HG03469 (cell line): Measurements from ENCODE around the gene CHST10.
A peak's percentile ranks its signal among the peaks of the same experiment; 100 is the strongest.
"Not testable (repeated sequence)": the region's sequence is repeated elsewhere in the genome, so short reads cannot be mapped to it uniquely, and the experiment has no call there.

Experiments used
- ATAC-seq: cut with Tn5 transposase; IDR thresholded peaks from one replicate; pipeline ENCODE4 v1.9.1; 2021; ENCODE audit warnings: mild to moderate bottlenecking, moderate library complexity, moderate number of reproducible peaks; ENCODE audit not compliant: unreplicated experiment

The CHST10 gene, protein sequence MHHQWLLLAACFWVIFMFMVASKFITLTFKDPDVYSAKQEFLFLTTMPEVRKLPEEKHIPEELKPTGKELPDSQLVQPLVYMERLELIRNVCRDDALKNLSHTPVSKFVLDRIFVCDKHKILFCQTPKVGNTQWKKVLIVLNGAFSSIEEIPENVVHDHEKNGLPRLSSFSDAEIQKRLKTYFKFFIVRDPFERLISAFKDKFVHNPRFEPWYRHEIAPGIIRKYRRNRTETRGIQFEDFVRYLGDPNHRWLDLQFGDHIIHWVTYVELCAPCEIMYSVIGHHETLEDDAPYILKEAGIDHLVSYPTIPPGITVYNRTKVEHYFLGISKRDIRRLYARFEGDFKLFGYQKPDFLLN

DNA sequence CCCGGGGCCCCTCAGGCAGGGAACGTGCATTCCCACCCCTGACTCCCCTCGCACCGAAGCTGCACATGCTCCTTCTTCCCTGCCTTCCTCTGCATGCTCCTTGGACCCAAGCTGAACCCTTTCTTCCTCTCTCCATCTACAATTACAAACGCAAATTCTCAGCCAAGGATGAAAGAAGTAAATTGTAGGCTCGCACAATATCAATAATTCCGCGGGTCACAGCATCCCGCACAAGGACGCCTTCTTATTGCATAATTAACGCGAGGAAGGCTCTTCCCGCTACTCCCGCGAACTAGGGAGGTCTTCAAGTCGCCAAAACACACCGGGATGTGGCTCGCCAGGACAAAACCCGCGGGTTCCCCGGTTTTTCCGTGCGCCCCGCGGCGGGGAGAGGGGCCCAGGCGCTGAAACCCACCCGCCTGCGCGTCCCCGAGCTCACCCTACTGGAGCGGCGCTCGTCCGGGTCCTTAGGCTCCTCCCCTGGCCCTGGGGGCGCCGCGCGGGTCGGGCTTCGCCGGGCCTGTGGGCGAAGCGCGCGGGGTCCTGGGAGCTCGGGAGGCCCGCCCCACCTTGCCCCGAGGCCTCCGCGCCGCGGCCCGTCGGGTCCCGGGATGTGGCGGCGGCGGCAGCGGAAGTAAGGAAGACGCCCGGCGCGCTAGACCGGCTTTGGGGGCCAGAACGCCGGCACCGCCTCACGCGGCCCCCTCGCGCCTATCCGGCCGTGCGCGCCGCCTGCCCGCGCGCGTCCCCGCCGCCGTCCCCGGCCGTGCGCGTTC, at the start of gene CHST10:
CHST10 (minus strand) TSS at position 734 of the 776 bp plus-strand sequence. CDS start 10,993 bp downstream, outside the sequence.
- ATAC-seq = peak; percentile 56

DNA sequence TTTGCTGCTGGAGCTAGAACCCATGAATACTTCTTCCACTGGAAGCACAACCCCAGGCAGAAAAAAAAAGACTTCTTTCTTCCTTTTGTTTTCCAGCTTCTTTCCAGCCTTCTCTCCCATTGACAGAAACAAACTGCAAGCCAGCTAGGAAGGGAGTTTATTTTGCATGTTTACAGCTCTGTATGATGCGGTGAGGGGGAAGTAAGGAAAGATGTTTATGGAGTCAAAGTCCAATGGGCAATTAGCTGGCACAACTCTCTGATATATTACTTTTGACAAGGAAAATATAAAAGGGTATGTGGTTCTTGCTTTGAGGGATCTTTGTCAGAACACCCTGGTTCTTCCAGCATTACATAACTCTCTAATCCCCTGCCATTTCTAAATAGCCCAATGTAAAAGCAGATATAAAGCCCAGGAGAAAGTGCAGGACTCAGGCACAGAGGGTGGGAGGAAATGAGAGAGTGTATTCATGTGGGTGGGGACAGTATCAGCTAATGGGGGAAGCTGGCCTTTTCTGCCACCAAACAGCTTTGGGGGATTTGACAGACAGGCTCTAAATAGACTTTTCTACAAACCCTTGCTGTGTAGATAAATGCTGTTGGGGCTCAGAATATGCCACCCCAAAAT, 43.5 kb upstream of the CHST10 start:
- ATAC-seq = no peak

DNA sequence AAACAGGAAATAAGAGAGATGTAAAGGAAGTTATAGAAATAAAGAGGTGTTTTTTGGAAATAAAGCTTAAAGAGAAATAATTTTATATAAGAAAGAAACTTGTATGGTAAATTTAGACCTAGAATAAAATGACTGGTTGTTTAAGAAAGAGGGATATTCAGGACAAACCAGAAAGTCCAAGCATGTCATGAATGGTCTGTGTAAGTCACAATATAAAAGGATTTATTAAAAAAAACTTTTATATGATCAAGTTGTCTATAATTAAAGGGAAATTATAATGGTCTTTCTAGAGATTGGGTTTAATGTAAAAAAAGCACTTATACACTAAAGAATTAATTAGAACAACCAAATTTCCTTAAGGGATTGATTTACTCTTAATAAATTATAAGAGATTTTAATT, 38.9 kb upstream of the CHST10 start:
- ATAC-seq = not testable (repeated sequence)

DNA sequence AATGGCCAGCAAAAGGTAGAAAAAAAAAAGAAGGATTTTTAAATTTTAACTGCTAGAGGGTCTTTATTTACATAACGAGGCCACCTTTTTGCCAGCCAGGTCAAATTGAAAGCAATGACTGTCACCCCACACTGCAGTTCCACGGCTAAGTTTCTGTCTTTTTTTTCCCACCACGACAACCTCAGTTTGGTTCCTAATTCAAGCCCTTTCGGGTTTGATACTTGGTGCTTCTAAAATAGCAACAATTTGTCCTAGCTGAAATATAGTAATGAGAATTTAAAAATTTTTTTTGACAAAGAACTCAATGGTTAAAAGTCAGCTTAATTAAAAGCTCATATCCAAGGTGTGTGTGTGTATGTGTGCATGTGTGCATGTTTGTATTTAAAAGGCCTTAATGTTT, 36.4 kb upstream of the CHST10 start:
- no peak for ATAC-seq

DNA sequence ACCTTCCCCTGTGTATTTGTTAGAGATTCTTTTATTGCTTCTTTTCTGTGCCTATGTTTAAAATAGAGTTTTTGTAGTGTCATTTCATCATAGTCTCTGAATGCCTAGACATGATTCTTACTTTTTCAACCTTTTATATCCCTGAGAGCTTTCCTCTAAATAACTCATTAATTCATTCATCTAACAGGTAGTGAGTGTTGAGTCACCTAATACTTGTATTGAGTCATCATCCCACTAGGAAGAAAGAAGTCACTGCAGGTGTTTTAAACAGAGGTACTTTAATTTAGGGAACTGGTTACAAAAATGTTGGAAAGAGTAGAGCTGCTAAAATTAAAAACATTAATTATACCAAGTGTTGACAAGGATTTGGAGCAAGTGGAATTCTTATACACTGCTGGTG, 34.3 kb upstream of the CHST10 start:
- no peak for ATAC-seq

DNA sequence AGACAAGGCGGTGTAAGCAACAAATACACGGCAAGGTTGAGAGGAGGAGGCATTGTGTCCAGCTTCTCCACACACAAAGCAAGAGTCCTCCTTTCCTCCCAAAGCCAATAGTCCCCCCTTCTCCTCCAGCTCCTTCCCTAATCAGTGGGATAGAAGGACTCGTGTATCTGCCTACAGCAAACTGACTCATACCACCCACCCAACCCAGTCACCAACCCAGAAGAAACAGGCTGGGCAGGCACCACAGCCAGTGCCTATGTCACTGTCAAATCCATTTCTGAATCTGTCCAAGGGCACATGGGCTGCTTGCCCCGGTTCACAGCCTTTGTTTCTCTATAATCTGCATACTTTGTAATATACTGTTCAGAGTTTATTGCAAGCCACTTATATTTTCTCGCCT, 33.6 kb upstream of the CHST10 start:
- no peak for ATAC-seq

DNA sequence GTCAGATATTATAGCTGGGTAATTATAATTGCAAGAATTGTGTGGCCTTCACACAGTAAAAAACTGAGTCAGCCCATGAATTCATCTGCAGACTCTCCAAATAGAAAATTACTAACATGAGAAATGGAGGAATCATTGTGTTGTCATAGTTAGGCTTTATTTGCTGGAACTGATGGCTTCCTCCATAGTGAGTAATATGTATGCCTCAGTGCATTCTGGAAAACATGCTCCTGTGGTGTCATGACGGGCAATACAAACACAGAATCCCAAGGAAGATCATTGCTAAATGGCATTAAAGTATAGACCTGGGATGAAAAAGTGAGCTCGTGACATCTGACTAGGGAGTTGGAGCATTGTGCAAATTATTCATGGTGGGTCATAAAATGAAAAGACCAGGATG, 29.2 kb upstream of the CHST10 start:
- no peak for ATAC-seq

DNA sequence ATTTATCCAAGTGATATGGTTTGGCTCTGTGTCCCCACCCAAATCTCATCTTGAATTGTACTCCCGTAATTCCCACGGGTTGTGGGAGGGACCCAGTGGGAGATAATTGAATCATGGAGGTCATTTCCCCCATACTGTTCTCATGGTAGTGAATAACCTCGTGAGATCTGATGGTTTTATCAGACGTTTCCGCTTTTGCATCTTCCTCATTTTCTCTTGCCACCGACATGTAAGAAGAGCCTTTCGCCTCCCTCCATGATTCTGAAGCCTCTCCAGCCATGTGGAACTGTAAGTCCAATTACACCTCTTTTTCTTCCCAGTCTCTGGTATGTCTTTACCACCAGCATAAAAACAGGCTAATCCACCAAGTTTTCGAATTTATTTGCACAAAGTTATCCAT, 20.3 kb upstream of the CHST10 start:
- no peak for ATAC-seq

DNA sequence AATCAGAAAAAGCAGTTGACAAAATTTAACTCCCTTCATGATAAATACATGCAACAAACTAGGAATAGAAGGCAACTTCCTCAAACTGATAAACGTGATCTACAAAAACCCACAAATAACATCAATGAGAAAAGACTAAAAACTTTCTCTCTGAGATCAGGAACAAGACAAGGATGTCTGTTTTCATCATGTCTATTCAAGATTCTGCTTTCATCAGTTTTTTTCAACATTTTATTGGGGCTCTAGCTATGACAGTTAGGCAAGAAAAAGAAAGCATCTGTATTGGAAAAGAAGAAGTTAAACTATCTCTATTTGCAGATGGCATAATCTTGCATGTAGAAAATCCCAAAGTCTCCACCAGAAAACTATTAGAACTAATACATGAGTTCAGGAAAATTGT, 12.3 kb upstream of the CHST10 start:
- ATAC-seq = no peak

DNA sequence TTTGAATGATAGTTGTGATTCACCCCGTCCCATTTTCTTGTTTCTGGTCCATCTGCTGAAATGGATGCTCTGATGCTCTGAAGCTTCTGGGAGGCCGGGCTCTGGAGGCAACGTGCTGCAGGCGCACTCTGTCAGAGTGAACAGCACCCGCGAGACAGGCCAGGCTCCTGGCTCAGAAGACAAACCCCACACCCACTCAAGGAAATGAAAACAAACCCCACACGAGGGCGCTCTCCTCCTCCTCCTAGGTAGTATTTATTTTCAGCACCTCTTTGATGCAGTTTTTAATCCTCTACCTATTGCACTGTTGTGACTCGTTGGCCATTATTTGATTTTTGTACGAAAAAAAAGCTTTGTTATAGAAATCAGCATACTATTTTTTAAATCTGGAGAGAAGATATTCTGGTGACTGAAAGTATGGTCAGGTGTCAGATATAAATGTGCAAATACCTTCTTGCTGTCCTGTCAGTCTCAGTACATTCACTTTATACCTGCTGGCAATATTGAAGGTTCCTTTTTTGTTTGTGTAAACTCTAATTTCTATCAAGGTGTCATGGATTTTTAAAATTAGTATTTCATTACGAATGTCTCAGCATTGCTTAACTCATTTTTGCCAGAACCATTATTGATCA, 10.3 kb upstream of the CHST10 start:
- no peak for ATAC-seq

DNA sequence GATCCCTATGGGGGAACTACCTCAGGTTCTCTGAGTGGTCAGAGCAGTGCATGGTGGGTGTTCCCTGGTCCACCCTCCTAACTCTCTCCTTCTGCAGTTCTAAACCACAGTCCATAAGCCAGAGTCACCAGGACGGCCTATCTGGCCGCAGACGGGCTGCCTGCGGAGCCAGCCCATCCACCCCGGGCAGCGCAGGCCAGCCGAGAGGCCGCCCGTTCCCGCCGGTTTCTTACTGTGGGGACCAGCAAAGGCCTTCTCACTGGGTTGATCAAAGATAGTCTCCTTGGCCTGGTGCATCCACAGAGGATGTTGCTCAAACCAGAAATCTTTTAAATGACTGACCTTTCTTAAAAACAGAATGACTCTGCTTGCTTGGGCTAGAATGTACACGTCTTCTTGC, 9.6 kb upstream of the CHST10 start:
- ATAC-seq = no peak

DNA sequence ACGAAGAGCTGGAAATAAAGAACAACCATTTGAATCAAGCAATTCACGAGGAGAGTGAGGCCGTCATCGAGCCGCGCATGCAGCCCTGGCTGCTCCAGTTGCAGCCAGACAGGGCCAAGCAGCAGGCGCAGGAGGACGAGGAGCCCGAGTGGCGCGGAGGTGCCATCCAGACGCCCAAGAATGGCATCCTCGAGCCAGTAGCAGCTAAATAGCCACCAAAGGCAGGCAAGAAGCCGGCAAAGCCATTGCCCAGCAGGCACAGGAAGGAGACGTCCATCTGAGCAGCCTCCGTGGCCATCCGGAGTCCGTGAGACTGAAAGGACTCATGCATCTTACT, 8.9 kb upstream of the CHST10 start:
- ATAC-seq = no peak

DNA sequence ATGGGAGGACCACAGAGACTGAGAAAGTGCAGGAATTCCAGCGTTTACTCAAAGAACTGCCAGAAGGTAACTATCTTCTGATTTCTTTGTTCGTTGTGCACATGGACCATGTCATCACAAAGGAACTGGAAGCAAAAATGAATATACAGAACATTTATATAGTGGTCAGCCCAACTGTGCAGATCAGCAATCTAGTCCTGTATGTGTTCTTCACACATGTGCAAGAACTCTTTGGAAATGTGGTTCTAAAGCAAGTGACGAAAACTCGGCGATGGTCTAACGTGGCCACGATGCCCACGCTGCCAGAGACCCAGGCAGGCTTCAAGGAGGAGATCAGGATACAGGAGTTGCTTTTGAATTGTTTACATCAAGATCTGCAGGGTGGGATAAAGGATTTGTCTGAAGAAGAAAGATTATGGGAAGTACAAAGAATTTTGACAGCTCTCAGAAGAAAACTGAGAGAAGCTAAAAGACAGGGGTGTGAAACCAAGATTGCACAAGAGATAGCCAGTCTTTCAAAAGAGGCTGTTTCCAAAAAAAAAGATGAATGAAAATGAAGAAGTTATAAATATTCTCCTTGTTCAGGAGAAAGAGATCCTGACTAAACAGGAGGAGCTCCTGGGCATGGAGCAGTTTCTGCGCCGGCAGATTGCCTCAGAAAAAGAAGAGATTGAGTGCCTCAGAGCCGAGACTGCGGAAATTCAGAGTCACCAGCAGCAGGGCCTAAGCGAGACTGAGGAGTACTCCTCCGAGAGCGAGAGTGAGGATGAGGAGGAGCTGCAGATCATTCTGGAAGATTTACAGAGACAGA, 8.3 kb upstream of the CHST10 start:
- ATAC-seq = no peak

DNA sequence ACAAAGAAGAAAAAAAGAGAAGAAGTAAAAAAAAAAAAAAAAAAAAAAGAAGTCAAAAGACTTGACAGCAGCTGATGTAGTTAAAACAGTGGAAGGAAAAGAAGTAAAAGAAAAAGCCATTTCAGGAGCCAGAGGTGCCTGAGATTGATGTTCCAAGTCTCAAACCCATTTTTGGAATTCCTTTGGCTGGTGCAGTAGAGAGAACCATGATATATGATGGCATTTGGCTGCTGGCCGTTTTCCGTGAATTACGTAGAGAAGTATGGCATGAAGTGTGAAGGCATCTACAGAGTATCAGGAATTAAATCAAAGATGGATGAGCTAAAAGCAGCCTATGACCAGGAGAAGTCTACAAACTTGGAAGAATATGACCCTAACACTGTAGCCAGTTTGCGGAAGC, 7.6 kb upstream of the CHST10 start:
- ATAC-seq = no peak

DNA sequence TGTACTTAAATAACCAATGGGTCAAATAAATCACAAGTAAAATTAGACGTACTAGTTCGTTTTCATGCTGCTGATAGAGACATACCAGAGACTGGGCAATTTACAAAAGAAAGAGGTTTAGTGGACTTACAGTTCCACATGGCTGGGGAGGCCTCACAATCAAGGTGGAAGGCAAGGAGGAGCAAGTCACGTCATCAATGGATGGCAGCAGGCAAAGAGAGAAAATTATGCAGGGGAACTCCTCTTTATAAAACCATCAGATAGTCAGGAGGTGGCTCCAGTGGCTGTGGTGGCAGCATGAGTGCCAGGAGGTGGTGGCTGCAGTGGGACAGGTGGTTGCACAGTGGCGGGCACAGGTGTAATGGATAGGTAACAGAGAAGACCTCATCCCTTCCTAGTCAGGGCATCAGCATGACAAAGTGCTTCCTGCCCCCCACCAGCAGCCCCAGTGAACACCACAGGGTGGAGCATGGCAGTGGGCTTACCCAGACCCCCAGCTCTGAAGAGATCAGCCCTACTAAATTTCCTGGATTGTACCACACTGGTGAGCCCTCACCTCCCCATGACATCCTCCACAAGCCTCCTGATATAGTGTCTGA, 6.9 kb upstream of the CHST10 start:
- ATAC-seq = no peak

DNA sequence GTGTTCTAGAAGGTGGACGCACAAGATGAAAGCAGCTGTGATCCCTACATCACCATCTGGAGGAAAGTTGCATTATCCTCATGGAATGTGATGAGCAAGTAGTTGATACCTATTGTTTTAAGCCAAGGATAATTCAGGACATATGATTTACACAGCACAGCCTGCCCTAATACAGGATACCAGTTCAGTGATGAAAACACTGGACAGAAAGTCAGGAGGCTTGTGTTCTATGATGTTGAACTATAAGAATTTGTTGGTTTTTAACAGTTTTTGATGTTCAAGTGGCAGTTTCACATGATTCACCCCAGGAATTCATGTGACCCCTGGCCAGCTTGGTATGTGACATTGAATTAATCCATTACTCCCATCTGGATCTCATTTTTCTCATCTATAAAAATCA, 6.2 kb upstream of the CHST10 start:
- no peak for ATAC-seq

DNA sequence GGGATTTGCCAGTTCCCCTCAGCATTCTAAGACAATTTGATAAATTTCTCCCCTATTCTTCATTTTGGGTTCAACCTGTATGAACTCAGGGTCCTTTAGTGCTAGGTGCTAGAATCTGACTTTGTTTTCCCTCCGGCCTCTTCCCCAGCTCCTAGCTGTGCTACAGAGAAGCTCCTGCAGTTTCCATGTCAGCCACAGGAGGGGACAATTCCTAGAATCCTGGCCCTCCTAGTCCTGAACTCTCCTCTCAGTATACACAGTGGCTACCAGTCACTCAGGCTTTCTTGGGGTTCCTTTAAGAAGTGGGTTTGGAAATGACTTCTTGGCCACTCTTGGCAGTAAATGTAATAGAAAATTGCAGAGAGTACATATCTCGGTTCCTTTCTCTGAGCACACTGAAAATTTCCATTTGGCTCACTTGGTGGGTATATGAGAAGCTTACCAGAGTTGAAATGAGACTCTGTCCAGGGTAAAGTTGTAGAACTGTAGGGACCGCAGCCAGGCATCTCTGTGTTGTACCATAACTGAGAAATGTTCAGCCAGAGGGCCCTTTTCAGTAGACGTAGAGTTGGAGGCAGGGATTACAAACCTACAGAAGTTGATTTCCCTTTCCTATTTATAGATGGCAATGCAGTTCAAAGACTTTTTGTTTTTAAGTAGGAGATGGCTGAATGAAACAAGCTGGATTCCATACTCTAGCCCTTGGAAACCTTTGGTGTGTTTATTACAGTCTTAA, 5.0 kb upstream of the CHST10 start:
- ATAC-seq = no peak

DNA sequence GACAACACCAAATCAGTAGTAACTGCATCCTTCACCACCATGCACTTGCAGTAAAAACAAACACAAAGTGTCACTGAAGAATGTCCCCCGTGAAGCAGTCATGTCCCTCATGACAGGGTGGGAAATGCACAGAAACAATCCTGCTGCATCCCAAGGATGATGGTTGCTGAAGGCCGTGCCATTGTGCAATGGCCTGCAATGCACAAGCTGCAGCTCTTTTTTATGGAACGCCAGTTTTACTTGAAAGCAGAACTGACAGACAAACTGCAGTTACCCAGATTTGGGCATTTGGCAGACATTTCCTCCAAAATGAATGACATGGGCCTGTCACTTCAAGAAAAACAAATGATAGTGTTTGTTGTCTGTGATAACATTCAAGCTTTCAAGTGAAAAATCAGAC, 2.4 kb upstream of the CHST10 start:
- no peak for ATAC-seq

DNA sequence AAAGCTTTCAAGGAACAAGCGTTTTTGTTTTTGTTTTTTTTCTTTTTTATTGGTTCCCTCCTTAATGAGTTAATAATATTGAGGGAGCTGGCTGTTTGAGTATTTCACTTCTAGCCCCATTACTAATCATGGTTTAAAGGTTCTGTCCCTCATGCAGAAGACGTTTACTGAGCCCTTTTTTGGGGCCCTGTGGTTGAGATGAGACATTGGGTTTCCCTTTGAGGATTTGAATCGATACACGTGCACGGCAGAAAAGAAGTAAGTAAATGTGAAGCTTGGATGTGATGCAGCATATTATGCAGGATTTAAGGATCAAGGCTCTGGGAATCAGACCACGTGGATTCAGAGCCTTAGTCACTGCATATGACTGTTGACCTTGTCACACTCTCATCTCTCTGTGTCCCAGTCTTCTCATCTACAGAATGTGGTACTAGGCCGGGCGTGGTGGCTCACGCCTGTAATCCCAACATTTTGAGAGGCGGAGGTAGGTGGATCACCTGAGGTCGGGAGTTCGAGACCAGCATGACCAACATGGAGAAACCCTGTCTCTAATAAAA, 1.0 kb upstream of the CHST10 start:
- ATAC-seq = no peak
